ENCODE measurements around the gene MAP6D1.

The MAP6D1 gene

DNA sequence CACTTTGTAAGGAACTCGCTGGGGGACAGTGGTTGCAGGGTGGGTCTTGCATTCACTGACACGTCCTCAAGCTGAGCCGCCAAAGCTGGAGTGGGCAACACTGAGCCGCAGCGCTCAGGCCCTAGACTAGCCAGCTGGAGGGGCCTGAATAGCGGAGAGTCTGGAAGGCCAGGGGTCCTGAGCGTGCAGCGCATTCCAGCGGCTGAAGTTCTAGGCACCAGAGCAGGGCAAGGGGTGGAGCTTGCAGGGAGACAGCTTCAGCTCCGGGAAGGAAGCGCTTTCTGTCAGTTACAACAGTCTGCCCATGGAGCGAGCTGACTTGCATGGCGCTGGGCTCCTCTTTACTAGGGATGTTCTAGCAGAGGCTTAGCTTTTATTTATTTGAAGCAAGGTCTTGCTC is 2.7 kb downstream of the MAP6D1 start:
- no peak for FAIRE-seq

DNA sequence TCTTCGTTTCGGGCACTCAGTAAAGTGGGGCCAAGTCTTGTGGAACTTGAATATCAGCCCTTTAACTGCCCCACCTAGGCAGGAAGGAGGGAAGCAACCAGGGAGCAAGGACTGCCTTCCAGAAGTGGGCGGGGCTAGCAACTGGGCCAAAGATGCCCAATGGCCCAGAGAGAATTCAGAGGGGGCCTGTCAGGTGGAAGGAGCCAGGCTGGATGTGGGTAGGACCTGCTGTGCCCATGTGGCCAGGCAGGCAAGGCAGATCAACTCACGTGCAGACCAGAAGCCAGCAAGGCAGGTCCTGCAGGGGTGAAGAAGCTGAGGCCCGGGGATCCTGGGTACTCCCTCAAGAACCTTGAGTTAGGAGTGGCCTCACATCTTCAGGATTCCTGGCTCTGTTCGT is 5.5 kb downstream of the MAP6D1 start:
- no peak for FAIRE-seq

DNA sequence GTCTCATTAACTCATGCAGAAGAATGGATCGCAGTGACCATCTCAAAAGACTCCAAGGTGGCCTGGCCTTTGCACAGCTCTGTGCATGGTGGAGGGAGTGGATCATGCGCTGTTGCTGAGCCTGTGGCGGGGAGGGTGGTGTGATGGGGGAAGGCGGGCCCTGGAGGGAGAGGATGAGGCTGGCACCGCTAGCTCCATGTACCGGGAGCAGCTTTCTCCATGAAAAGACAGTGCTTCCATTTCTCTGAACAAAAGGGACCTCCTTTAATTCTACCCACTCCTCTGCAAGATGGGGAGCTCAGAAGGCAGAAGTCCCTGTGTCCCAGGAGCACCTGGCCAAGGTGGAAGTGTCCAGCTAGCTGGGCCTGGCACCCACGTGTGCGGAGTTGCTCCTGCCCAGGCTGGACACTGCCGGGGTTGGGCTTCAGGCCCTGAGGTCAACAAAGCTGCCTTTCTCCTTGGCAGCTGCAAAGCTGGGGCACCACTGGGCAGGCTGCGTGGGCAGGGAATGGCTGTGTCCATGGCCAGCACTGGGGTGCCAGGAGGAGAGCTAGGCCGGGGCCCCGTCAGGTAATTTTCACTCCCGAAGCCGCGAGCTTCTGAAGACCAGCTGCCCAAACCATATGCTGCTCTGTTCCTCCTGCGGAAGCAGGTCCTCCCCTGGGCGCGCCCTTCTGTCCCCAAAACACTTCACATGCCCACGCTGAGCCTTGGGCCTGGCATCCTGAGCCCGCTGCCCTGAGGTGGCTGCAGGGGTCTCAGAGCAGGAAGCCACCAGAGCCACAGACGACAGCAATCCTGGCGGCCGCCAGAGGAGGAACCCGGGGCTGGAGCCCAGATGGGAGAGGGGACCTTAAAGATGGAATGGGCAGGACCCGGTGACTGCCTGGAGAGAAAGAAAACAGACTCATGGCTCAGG is 6.4 kb downstream of the MAP6D1 start:
- no peak for FAIRE-seq

DNA sequence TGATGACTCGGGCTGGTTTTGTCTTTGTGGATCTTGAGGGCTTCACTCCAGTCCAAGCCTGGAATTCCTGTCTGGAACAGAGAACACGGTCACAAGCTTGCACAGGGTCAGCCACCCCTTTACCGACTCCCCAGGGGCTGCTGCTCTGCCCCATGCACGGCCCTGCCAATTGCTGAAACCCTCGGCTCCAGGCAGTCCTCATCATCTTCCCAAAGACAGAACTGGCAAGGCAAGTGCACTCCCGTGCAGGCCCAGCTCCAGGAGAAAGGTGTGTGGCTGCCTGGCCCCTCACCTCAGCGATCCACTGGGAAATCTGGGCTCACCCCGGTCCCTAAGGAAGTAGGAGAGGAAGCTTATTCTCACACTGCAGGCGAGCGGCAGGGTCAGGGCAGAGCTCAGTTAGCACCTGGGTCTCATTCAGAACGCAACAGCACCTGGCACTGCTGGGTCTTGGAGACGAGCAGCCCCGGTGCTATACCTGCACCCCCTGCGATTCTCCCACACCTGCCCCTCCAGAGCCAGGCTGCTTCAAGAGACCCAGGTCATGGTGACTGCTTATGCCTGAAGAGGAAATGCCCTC is 7.2 kb downstream of the MAP6D1 start:
- no peak for FAIRE-seq

DNA sequence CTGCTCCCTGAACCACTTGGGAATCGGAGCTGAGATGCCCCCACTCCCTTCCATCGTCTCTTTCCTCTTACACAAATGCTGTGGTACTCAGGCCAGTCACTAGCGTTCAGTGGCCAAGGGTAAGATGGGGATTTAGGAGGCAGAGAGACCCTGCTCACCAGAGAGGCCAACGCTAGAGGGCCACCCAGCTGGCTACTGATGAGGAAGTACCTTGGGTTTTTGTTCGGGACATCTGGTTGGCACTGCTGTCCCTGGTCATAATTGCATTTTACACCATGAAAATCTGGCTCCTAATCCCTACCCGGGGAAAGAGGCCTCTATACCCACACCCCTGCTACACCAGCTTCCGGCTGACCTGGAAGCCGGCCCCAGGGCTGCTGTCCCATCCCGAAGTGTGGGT is 7.7 kb downstream of the MAP6D1 start:
- no peak for FAIRE-seq

DNA sequence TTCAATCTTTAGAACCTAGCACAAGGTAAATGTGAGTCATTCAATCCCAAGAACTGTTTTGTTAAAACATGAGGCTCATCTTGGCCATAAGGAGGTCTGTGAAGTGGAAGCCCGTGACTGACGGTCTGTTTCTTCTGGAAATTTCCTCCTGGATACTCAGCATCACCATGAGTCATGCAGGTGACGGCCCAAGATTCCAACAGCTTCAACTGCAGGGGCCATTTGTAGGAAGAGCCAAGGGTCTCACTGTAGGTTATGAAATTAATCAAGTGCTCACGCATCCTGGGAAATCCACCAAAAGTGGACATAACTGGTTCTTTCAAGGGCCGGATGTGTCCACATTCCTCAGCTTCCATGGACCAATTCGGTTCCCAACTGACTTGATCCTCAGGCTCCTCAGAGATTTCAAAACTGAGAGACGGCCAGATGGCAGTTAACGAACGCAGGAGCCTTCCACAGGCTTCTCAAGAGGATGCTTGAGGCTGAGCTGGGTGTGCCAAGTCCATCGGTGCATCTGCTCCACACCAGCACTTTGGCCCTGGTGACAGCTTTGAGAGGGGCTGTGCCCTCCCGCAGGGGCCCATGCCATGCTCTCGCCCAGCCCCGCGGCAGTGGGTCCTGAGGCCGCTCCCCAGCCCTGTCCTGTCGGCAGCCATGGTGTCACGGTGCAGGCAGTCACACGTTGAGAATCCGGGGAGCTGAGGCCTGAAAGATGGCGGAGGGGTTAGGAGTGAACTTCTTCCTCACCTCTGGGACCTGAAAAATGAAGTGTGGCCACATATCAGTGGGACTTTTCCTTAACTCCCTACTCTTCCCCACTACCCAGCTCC is 8.5 kb downstream of the MAP6D1 start:
- FAIRE-seq: no peak

DNA sequence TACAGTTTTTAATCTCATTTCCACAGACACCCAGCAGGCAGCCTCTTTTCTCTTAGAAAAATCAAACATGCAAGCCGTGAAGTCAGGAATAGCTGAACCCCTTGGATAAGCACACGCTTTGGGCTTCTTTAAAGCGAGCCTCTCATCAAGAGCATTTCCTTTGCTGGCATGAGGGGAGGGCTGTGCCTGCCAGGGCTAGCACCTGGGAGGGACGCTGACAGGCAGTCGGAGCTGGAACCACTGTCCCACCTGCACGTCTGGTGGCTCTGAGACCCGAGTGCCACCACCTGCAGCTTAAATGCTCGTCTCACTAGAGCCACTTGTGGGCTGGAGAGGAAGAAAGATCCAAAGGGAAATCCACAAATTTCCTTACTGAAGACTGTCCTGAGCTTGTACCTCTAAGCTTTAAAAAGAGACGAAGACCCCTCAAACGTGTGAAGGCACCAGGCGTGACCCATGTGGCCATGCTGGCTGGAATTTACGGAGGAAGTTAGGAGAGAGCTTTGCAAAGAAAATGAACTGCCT is 9.4 kb downstream of the MAP6D1 start:
- FAIRE-seq: no peak

DNA sequence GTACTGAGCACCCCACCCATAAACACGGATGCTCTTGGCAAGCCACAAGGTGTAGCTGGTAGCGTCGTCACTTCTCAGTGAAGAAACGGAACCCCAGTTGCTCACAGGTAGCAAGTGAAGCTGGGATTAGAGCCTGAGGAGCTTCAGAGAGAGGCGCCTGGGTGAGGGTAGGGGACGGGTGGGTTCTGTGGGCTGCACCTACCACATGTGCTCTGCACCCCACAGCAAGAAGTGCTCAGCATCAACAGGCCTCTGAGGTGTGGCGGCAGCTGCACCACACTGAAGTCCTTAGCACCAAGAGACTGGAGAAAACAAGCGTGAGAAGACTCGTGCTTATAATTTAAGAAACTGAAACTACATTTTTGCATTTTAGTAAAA is 9.8 kb downstream of the MAP6D1 start:
- no peak for FAIRE-seq

DNA sequence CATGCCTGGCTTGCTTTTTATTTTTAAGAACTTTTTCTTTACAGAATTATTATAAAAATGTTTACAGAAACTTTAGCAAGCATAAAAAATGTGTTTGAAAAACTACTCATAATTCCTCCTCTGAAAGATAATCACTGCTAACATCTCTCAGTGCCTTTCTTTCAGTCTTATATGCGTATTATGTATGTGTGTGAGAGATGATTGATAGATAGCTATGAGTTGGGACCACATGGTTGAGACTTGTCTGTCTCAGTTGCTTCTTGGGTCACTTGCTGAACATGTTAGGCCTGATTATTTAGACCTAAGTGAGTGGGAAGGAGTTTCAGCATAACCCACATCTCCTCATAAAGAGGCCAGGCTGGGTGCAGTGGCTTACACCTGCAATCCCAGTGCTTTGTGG is 11.1 kb downstream of the MAP6D1 start:
- no peak for FAIRE-seq

DNA sequence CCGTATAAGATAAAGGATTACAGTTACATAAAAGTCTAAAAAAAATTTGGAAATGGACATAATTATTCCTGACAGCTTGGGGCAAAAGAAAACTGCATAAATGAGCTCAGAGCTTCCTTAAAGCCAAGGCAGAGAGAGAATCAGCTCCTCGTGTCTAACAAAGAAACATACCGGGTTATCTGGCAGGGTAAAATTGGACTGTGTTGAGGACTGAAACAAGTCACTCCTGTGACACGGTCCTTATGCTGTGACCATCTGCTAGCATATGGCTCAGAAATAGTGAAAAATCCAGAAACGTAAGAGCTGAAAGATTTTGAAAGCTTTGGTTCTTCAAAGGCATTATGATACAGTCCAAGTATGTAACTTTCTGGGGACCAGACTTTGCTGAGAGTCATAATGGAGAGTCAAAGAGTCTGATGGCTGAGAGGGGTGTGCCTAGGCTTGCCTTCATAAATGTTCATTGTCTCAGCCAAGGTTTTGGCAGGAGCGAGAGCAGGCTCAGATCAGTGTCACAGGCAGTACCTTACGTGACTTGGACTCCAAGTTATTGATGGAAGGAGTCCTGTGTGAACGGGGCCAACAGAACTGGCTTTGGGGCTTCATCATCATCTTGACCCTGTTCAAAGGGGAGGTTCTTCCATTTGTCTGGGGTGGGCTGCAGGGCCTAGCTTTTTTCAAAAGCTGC is 12.5 kb downstream of the MAP6D1 start:
- no peak for FAIRE-seq

DNA sequence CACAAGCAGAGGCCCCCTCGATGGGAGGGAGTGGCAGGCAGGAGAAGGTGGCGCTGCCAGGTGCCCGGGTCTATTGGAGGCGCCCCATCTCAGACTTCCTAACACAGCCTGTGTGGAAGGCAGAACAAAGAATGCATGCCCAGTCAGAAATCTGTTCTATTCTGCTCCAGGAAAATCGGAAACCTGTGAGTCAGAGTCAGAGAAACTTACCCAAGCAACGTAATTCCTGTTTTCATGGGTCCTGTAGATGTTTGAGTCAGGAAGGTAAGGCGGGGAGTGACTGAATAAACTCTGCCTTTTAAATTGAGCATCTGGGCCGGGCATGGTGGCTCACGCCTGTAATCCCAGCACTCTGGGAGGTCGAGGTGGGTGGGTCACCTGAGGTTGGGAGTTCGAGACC is 13.7 kb downstream of the MAP6D1 start:
- FAIRE-seq: no peak

DNA sequence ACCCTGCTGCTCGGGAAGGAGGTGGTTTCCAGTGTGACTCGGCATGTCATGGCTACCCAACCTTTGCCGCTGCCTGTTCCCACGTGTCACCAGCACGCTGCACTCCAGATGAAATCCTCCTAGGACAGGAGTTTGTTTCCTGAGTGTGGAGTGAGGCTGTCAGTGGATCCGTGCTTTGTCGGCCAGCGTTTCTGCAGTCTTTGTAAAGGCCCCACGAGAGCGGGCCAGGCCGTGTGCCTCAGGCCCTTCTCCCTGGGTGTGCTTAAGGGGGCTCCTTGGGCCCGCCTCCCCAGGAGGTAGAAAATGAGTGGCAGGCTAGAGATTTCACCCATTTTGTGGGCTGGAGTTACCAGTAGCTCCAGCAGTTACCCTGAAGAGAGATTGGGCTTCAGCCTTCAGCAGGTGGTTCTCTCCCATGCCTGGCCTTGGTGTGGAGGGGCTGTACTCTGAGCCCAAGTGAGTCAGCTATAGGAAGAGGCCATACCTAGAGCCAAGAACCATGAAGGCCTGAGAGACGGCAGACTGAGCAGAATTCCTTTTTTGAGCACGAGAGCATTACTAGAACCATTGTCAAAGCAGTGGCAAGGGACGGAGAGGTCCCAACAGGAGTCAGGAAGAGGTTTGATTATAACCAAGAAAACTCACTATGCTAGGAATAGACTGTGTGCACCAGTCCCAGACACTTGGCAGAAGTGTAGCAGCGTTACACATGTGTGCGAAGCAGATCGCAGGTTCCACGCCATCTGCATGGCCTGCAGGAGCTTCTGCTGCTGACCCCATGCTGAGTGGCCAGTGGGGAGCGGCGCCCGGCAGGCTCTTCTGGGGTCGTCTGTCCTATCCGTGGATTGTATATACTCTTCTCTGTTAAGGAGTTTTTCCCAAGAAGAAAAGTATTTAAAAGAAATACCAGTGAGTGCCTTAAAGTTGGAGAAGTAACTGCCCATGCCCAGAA is 14.5 kb downstream of the MAP6D1 start:
- no peak for FAIRE-seq

DNA sequence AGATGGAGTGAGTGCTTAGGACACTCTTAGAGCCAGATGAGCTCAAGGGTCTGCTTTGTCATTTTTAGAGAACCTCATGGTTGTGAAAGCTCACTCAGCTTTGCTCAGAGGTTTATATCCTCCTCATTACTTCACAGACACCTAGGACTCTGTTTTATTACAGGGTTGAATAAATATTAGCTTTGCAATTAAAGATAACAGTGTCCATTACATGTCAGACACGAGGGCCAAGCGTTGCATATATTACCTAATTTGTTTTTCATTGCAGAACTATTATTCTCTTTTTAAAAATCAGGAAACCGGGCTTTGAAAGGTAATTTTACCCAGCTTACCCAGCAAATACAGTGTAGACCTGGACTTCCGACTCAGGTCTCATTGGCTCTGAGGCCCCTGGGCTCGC is 16.1 kb downstream of the MAP6D1 start:
- no peak for FAIRE-seq

DNA sequence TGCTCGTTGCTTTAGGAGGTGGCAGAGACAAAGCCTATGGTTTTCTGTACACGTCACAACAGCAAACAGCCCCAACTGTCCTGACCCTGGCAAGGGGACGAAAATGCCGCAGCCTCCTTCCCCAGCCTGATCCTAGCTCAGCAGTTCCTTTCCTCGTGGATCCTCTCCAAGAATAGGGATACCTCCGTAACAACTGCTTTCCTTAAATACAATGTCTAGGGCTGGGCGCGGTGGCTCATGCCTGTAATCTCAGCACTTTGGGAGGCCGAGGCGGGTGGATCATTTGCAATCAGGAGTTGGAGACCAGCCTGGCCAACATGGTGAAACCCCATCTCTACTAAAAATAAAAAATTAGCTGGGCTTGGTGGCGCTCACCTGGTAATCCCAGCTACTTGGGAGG is 17.0 kb downstream of the MAP6D1 start:
- no peak for FAIRE-seq

DNA sequence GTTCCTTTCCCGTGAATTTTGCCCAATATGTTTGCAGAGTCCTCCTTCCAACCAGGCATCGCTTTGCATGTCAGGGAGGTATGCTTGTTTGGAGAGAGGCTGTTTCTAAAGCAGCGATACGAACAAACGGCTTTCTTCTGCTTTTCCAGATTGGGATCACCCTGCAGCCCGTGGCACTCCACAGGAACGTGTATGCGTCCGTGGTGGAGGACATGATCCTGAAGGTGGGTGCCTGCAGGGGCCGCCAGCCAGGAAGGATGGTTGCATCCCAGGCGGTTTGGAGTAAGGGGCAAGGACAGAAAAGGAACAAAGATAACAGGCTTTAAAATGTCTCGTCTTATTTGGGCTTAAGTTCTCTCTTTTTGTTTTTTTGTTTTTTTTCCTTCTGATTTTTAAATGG is 17.5 kb downstream of the MAP6D1 start:
- no peak for FAIRE-seq

DNA sequence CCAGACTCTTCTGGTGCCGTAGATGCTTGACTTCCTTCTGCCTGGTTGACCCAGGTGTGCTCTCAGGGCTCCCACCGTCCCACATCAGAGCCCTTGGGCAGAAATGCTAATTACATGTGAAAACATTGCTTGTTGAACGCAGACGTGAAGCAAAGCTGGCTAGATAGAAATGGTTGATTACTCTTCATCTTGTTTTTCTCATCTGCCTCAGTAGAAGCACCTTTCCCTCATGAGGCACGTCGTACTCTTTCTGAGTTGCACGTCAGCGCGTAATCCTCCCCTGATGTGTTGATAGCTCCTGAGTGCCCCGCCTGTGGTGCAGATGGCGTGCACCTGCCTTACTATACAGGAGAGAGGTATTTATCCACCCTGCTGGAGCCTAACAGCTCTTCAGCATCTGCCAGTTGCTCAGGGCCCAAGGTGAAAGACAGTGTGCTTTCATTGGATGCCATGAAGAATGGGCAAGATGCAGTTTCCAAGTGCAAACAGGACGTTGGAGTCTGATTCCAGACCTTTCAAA is 18.1 kb downstream of the MAP6D1 start:
- no peak for FAIRE-seq

DNA sequence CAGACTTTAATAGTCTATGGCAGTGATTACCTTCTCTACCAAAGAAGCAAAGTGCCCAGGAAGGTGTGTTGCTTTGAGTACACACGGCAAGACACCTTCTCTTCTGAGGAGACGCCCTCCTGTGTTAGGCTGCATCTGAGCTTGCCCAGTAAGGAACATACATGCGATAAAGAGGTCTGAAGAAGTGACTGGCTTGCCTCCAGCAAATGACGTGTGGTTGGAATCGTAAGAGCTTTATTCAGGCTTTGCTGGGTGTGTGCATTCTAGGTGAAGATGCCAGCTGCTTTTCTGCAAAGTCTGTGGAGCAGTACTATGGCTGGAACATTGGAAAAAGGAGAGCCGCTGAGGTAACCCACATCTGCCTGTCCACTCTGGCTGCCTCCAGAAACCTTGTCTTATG is 22.4 kb downstream of the MAP6D1 start:
- FAIRE-seq: no peak

DNA sequence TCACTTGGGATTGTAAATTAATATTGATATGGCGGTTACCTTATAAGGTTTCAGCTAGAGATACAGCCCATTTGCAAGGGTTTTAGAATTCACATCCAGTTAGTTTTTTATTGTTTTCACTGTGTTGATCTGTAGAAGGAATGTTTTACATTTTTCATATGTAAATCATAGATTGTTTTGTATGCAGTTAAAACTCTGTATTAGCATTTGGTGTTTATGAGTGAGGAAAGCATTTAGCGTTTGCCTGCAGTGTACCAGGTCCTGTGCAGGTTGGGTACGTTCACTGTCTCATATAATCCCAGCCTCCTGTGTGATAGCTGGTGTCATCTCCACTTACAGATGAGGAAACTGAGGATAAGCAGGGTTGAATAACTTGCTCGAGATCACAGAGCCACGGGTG is 23.8 kb downstream of the MAP6D1 start:
- no peak for FAIRE-seq

DNA sequence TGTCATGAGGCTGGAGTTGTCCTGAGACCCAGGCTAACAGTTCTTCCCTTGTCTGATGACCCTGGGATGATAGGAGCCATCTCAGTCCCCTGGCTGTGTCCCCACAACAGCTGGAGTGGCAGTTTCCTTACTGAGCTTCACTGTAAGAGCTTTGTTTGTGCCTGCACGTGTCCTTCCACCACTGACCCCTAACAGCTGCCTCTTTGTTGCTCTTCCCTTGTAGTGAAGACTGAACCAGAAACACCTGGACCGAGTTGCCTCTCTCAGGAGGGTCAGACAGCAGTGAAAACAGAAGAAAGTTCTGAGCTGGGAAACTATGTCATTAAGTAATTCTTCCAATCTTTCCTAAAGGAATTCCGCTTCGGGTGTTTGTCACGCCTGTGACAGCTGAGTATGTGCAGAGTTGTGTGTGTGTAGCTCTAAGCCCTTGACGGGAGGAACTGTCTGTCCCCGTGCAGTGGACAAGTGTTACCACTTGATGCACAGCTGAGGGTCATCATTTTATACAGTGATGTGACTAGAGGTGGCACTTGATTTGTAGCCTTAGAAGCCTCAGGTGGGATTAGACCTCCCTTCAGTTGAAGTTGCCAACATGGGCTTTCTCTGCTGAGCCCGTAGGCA is 25.0 kb downstream of the MAP6D1 start:
- no peak for FAIRE-seq

DNA sequence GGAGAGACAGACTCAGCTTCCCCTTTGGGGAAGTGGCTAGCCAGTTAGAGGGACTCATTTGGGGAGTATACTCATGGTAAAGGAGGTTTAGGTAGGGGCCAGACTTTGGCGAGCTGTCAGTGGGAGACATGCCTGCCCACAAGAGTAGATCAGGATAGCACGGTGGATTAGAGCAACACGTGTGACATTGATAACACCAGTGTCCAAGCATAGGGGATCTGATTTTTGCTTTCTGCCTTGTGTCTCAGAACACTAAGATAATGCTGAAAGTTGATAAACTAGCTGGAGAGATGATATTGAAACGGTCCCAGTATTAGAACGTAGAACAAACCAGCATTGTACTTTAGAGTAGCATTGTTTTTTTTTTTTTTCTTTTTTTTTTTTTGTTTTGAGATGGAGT is 25.9 kb downstream of the MAP6D1 start:
- FAIRE-seq: no peak

DNA sequence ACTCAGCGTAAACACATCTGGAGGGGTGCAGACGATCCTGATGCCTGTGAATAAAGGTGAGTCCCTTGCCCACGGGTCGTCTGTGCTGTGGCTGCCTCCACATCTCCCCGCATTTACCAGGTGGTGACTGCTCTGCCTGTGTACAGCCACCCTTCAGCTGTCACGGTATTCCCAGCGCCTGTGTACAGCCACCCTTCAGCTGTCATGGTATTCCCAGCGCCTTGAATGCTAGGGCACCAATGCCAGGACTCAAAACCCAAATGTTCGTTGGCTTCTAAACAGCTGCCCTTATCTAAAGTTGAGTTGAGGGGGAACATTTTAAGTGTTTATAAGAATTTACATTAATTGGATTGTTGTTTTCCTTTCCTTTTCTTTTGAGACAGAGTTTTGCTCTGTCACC is 27.4 kb downstream of the MAP6D1 start:
- no peak for FAIRE-seq
